PFSK-1 (cell line): ENCODE results near the gene CYTL1.

ENCODE experiments used
- POLR2AphosphoS5 ChIP-seq: IDR thresholded peaks from 2 replicates; pipeline ENCODE4 v1.6.1; 2012; ENCODE audit warnings: low read depth, mild to moderate bottlenecking, control low read depth, low read length, moderate library complexity
- TAF1 ChIP-seq: IDR thresholded peaks from 2 replicates; pipeline ENCODE4 v1.6.1; 2012; ENCODE audit warnings: low read length, control low read depth, borderline replicate concordance; ENCODE audit not compliant: insufficient read depth

- TF ChIP-seq TAF1 = no peak
- no peak for TF ChIP-seq POLR2AphosphoS5
These were observed 5.4 kb upstream of the CYTL1 start for GRCh38 chr4:5024673-5025072.
